H1 (cell line): ENCODE measurements around the gene STRA8. TPM values are rescaled to one million over a fixed set of nuclear protein-coding genes. Genes with fewer than 3 reads are reported as not detected.

Experiments
- CHD7 ChIP-seq: fragments of 300-600 bp; sonication (generic); IDR thresholded peaks from 2 replicates; pipeline ENCODE4 v1.7.1; 2012; ENCODE audit warnings: low read length, moderate library complexity, mild to moderate bottlenecking, inconsistent platforms; ENCODE audit not compliant: insufficient replicate concordance
- TEAD4 ChIP-seq: IDR thresholded peaks from 2 replicates; pipeline ENCODE4 v1.6.1; 2012; ENCODE audit warnings: low read depth, low read length, inconsistent platforms, mixed read lengths
- polyA plus RNA-seq, 7 experiments: library from polyadenylated mRNA; depleted of rRNA in 3 of 7; stranded (reverse) in 5 of 7; unstranded in 2 of 7; fragments of >200 nt in 5 of 7; fragments of 200-250 nt in 2 of 7; gene quantifications; 1 replicate in 5 of 7; 2 replicates in 1 of 7; 4 replicates in 1 of 7; pipeline versions ENCODE4 v1.2.1 to v1.2.3, GENCODE V29; 2011 to 2013; ENCODE audit warnings: missing spikeins in 2 of 7, mixed read lengths in 2 of 7
- total RNA-seq: library from RNA; stranded (reverse); fragmentation: NEBNext Ultra II Directional; extraction: Animal tissue kit (Norgen Biotek cat#: 25700); gene quantifications from 2 replicates; pipeline ENCODE4 v1.2.1, GENCODE V29; 2021

The STRA8 gene
- total and polyA plus RNA-seq, 2 of the 8 experiments (the other 6 are each of a cell fraction or from before 2014, with no cell fraction given): not detected

GRCh38 chr7:135195156-135195555, 38.5 kb upstream of the STRA8 start (continued):
- TF ChIP-seq CHD7: no peak
- TF ChIP-seq TEAD4: no peak
